Frontal cortex (tissue), 4 donors: ENCODE data around the gene CX3CR1. TPM values are rescaled to one million over a fixed set of nuclear protein-coding genes. Genes with fewer than 3 reads are reported as not detected.
A peak's percentile ranks its signal among the peaks of the same experiment; 100 is the strongest.
"Not testable (repeated sequence)": the region's sequence is repeated elsewhere in the genome, so short reads cannot be mapped to it uniquely, and the experiment has no call there.

Experiments
- DNase-seq, 2 donors: peaks; one replicate each; pipeline ENCODE4 v3.0.0; 2012; ENCODE audit warnings: low spot score in 2 of 2
- FAIRE-seq: peaks from 2 replicates; lab custom pipeline; 2012; peaks lifted over from hg19 to GRCh38; lab: Jason Lieb, UNC
- total RNA-seq: library from RNA; depleted of rRNA; stranded (reverse); fragments of >200 nt; gene quantifications from one replicate; pipeline ENCODE4 v1.2.3, GENCODE V29; 2014
- donor health status: control.
- donor health status: control.
- donor health status: control.

CX3CR1 gene, protein sequence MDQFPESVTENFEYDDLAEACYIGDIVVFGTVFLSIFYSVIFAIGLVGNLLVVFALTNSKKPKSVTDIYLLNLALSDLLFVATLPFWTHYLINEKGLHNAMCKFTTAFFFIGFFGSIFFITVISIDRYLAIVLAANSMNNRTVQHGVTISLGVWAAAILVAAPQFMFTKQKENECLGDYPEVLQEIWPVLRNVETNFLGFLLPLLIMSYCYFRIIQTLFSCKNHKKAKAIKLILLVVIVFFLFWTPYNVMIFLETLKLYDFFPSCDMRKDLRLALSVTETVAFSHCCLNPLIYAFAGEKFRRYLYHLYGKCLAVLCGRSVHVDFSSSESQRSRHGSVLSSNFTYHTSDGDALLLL
- total RNA-seq = 7.3 TPM

DNA sequence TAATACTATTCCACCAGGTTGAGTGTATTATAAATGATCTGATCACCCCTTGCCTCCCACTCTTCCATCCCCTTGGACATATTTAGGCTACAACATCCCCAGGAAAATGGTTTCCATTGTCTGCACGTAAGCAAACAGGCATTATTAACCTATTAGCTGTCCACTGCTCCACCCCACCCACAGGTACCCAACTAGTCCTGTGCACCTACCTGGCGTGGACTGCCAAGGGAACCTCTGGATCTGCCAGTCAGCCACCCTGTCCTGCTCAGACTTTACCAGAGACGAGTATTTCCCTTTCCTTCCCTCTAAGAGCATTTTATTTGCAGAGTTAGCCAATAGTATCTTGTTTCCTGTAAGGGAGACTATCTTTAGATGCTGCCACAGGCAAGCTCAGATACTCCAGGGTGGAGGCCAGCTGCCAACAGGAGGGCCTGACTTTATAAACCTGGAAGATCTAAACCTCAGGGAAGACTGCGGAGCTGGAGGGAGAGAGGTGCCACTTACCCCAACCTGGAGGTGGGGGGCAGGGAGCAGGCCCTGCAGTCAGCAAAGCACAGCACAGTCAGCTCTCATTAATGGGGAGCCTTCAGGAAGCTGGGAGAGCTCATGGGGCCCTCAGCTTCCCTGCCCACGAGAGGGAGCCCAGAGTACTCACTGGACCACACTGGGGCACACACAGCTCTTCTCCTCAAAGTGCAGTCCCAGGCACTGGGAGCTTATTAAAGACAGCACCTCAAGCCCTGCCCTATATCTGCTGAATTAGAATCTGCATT lies at the start of gene CX3CR1:
Gene CX3CR1 (minus strand): TSS at position 292 of the 773 bp plus-strand sequence. CDS start 13,527 bp downstream, outside the sequence.
- DNase-seq (no peak), FAIRE-seq (no peak)

DNA sequence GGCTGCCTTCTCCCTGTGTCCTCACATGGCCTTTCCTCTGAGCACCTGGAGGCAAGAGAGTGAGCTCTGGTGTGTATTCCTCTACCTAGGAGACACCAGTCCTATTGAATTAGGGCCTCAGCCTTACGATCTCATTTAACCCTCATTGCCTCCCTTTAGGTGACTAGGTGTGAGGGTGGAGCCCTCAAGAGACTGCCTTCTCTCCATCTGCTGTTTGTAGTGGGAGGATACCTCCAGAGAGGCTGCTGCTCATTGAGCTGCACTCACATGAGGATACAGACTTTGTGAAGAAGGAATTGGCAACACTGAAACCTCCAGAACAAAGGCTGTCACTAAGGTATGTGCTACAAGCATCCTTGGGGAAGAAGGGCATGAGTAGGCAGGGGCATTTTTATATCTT lies 49.7 kb upstream of the CX3CR1 start, which contains the start of gene CCR8:
Gene CCR8 (plus strand): TSS at position 217 of the 400 bp plus-strand sequence. CDS start 2,623 bp downstream, outside the sequence.
- FAIRE-seq (no peak), DNase-seq (no peak)

DNA sequence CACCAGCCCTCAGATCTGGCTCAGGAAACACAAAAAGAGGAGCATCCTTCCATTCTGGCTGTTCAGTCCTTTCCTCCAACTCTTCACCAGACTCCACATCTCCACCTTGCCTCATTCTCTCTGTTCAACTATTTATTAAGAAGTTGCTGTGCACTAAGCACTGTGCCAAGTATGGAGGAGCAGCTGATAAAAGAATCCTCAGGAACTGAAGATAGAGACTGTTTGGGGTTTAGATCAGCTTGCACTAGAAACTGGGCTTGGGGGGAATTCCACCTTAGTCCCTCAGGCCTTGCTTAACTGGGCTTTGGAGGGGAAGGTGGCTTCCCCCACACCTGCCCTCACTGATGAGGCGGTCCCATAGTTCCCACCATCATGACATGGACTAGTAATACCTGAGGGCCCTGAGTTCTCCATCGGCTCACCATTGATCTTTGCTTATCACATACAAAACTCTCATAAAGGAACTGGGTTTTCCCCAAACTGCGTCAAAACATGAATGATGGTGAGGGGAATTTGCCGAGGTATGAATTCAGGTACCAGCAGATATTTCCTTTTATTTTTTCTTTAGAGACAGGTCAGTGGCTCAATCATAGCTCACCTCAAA lies 48.0 kb upstream of the CX3CR1 start:
- FAIRE-seq (no peak), DNase-seq (no peak)

DNA sequence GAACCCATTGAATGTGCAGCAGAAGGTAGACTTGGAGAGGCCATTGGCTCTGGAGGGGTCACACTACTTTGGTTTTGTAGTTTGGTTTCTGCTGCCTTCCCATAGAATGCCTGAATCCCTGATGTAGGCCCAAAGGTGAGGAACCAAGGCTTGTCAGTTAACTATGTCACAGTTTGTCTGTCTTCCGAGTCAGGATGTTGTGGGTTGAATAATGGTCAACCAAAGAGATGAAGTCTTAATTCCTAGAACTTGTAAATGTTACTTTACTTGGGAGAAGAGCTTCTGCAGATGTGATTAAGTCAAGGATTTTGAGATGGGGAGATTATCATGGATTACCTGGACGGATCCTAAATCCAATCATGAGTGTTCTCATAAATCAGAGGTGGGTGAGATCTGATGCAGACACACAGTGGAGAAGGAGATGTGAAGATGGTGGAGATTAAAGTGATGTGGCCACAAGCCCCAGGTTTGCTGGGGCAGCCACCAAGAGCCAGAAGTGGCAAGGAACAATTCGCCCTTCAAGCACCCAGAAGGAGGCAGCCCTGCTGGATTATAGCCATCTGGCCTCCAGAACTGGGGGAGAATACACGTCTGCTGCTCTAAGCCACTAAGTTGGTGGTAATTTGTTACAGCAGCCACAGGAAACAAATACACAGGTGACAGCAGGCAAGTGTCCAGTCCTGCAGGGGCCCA lies 47.4 kb upstream of the CX3CR1 start:
- DNase-seq (no peak), FAIRE-seq (no peak)

DNA sequence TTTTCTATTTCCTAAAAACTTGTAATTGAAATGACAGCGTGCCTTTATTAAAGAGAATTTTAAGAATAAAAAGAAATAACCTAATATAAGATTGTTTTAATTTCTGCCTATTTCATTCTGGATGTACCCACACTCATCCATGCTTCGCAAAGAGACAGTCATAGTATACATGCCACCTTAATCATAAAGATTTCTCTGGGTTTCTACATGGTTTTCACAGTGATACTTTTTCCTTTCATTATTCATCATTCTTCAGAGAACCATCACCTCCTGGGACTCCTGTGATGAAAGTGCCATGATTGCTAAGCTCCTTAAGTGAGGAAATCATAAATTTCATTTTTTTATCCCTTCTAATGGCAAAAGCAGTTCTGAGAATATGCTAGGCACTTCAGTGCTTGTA lies 45.4 kb upstream of the CX3CR1 start:
- FAIRE-seq (no peak), DNase-seq (no peak)

DNA sequence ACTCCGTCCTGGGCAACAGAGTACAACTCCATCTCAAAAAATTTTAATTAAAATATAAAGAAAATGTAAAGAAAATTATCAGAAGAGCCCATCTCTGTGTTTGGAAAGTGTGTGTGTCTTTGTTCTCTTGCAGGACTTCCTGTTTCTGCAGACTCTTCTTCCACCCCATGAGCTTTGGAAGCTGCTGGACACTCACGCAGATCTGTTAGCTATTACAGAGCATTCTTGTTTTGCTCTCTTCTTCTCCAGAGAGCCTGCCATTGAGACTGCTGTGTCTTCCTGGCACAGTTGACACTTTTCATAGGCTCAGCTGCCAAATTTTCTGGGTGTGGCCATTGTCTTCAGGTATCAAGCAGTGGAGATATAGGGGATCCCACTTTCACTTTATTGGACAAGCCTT lies 43.7 kb upstream of the CX3CR1 start:
- DNase-seq = no peak
- no peak for FAIRE-seq

DNA sequence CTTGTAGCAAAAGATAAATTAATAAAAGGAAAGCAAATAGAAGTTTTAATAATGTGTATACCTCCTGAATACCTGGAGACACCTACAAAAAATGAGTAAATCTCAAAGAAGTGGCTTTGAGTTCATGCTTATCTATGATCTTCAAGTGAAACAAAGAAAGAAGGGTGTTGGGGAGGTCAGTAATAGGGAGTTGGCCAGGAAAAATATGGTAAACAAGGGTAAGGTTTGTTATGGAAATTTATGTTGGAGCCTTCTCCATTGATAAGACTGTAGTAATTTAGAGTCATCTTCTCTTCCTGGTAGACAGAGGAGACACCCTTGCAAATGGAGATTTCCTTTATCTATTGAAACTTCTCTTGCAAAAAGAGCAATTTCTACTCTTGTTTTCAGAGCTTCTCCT lies 43.1 kb upstream of the CX3CR1 start:
- FAIRE-seq (no peak), DNase-seq (no peak)

DNA sequence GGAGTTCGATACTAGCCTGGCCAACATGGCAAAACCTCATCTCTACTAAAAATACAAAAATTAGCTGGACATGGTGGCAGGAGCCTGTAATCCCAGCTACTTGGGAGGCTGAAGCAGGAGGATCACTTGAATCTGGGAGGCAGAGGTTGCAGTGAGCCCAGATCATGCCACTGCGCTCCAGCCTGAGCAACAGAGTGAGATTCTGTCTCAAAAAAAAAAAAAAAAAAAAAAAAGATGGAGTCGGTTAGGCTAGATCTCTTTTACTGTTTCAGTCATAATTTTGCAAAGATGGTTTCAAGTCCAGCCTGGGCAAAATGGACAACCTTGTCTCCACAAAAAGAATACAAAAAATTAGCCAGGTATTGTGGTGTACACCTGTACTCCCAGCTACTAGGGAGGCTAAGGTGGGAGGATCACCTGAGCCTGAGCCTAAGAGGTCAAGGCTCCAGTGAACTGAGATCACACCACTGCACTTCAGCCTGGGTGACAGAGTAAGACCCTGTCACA lies 42.4 kb upstream of the CX3CR1 start:
- not testable (repeated sequence) for DNase-seq, FAIRE-seq

DNA sequence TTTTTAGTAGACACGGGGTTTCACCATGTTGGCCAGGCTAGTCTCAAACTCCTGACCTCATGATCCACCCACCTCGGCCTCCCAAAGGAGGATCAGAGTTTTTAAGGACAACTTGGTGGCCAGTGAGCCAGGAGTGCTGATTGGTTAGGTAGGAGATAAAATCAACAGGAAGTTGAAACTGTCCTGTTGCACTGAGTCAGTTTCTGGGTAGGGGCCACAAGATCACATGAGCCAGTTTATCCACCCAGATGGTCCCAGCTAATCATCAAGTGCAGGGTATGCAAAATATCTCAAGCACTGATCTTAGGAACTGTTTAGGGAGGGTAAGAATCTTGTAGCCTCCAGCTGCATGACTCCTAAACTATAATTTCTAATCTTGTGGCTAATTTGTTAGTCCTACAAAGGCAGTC lies 41.7 kb upstream of the CX3CR1 start:
- FAIRE-seq, DNase-seq: not testable (repeated sequence)

DNA sequence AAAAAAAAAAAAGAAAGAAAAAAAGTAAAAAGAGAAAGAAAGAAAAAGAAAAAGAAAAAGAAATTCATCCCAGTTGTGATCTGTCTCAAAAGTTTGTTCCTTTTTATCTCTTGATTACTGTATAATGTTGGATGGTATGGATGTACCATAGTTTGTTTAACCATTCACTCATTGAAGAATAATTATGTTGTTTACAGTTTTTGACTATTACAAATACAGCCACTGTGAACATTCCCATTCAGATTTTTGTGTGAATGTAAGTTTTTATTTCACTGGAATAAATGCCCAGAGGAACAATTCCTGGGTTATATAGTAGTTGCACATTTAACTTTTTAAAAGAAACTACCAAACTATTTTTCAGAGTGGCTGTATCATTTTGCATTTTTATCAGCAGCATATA lies 39.4 kb upstream of the CX3CR1 start:
- peak; percentile 78 for FAIRE-seq

DNA sequence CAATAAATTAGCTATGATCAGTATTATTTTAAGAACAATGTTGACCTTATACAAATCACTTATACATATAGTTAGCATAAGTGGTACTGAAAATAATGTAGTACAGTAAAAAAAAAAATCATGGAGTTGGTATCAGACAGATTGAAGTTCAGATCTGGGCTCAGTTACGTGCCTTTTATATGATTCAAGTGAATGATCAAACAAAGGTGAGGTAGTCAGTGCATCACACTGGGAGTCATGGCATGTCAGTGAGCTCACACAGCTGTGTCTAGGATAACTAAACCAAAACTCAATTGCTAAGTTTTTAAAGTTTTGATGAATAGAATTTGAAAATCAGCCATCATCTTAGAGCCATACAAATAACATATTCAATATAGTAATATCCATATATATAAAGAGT lies 38.5 kb upstream of the CX3CR1 start:
- DNase-seq = no peak
- FAIRE-seq = no peak

More for the DNA sequence above, 39.4 kb upstream of the CX3CR1 start:
- no peak for DNase-seq

DNA sequence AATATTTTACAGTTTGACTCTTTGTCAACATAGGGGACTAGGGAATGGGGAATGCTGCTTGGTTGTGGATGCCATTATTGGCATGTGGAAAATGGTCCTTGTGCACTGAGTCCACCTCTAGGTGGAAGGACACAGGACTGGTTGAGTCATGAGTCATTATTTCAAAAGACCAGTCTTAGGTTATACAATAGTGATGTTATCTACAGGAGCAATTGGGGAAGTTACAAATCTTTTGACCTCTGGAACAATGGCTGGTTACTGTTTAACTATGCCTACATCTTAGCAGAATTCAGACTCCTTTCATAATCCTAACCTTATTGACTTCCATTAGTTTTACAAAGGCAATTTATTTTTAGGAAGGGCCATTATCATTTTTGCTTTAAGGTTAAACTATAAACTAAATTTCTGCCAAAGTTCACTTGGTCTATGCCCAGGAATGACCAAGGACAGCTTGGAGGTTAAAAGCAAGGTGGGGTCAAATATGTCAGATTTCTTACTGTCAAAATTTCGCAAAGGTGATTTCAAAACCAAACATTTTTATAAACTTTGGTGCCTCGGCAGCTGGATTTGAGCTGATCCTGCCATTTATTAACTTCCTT lies 37.8 kb upstream of the CX3CR1 start:
- no peak for DNase-seq
- no peak for FAIRE-seq

DNA sequence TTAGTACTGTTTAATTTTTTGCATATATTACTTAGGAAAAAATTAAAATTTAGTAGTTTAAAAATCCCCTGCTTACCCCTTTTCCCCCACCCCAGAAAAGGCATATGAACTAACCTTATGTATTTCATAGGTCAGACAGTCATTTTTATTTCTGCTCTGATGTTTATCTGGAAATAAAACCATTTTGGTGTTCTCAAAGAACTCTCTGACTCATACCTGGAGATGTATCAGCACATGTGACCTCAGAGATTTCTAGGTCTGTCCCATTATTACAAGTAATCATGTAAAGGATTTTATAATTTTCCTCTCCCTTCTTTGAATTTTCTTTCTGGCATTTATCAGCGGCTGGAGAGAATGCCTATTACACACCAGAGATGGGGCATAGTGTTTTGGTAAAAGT lies 35.6 kb upstream of the CX3CR1 start:
- FAIRE-seq = no peak
- no peak for DNase-seq

DNA sequence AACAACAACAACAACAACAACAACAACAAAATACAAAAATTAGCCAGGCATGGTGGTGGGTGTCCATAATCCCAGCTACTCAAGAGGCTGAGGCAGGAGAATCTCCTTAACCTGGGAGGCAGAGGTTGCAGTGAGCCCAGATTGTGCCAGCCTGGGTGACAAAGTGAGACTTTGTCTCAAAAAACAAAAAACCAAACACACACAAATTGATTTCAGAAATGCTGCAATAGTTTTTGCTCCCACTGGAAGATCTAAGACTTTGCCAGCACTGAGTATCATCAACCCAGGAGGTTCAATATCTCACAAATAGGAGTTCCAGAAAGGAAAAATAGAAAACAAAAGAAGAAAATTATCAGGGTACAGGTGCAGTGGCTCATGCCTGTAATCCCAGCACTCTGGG lies 33.5 kb upstream of the CX3CR1 start:
- DNase-seq (no peak), FAIRE-seq (no peak)

DNA sequence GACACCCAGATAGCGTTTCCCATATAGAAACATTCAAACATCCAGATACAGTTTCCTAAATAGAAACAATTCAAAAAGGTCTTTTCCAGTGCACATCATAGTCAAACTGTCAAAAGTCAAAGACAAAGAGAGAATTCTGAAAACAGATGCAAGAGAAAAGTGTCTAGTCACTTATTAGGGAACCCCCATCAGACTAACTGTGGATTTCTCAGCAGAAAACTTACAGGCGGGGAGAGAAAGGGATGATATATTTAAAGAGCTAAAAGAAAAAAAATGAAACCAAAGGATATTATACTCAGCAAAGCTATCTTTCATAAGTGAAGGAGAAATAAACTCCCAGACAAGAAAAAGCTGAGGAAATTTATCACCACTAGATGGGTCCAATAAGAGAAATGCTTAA lies 22.3 kb upstream of the CX3CR1 start:
- DNase-seq (no peak), FAIRE-seq (no peak)

DNA sequence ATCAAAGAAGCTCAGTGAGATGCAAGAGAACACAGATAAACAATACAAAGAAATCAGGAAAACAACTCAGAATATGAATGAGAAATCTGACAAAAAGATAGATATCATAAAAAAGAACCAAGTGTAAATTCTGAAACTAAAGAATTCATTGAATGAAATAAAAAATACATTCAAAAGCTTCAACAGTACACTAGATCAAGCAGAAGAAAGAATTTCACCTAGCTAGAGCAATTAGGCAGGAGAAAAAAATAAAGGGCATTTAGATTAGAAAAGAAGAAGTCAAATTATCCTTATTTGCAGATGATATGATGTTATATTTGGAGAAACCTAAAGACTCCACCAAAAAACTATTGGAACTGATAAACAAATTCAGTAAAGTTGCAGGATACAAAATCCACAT lies 19.4 kb upstream of the CX3CR1 start:
- FAIRE-seq = no peak

DNA sequence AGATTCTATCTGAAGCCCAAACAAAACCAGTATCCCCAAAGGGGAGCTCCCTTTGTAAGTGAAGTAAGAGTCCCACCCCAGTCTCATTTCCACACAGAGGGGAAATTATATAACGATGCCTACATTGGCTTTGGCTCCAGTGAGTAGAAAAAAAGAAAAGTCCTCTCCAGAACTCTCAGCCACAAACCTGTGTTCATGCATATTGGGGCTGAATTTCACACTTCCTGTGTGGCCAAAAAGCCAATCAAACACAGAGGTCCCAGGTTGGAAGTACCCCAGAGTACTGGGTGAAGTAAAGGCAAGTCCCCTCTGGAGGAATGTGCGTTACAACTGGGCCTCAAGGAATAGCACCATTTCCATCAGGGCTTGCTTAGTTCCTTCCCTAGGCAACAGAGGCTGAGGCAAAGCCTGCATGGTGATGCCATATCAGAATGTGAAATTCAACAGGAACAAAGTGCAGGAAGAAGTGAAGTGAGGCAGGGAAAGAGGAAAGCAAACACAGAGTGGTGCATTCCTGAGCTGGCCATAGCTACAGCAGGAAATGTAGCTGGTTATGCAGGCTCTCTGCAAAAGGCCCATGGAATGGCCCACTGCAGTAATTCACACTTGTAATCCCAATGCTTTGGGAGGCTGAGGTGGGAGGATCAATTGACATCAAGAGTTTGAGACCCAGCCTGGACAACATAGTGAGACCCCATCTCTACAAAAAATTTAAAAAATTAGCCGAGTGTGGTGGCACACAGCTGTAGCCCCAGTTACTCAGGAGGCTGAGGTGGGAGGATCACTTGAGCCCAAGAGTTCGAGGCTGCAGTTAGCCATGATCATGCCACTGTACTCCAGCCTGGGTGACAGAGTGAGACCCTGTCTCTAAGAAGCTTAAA lies 16.6 kb upstream of the CX3CR1 start:
- DNase-seq = no peak
- FAIRE-seq = no peak

More for the DNA sequence above, 19.4 kb upstream of the CX3CR1 start:
- DNase-seq = no peak

DNA sequence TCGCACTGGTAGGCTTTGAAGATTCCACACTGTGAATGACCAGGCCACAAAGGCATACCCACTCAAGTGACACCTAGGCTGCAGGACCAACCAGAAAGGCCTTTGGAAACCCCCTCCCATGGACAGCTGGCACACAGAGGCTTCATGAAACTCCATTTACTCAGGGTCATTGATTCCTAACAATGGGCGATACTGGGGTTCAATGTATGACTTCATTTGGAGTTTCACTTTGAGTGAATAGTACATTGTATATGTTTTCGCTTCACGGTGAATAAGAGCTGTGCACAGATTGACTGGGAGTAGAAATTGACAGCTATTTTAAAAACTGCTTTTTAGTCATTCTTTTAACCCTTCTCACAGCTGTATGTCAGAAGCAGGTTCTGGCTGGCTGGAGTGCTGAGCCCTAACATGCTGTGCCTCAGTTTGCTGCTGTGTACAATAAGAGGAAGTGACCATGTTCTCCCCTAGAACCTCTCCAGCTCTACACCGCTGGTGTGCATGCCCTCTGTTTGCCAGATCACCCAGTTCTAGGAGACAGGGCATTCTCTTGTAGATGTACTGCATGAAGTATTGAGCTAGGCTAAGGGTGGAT lies 15.4 kb upstream of the CX3CR1 start:
- DNase-seq = no peak
- no peak for FAIRE-seq
